K562 (cell line): ENCODE measurements around the gene ASIP. TPM values are rescaled to one million over a fixed set of nuclear protein-coding genes. Genes with fewer than 3 reads are reported as not detected.

Source experiments
- ARHGAP35 ChIP-seq: fragments of 450-650 bp; IDR thresholded peaks from 2 replicates; pipeline ENCODE4 v1.6.1; 2018; ENCODE audit not compliant: partially characterized antibody
- FOS ChIP-seq: IDR thresholded peaks from 3 replicates; pipeline ENCODE4 v1.6.1; 2011; ENCODE audit not compliant: insufficient read length; ENCODE audit errors: extremely low read depth
- FOXM1 ChIP-seq, 2 experiments: fragments of 450-650 bp in 1 of 2; sonication (generic) in 1 of 2; formaldehyde crosslinking in 1 of 2; IDR thresholded peaks; 2 replicates each; pipeline versions ENCODE4 v1.6.1 to v1.9.0; 2017 to 2022; ENCODE audit warnings: low read depth in 2 of 2, mild to moderate bottlenecking in 2 of 2, missing genetic modification reagents in 1 of 2, moderate library complexity in 1 of 2
- HDAC2 ChIP-seq: fragments of 450-650 bp; IDR thresholded peaks from 2 replicates; pipeline ENCODE4 v1.6.1; 2016; ENCODE audit warnings: mild to moderate bottlenecking
- HNRNPK ChIP-seq: fragments of 200-400 bp; formaldehyde crosslinking; IDR thresholded peaks from one replicate; pipeline ENCODE4 v1.6.1; 2018; ENCODE audit warnings: mild to moderate bottlenecking, low read depth, low read length; ENCODE audit not compliant: poor library complexity, severe bottlenecking
- IFI16 ChIP-seq: fragments of 250-450 bp; sonication (Bioruptor Pico); IDR thresholded peaks from 2 replicates; pipeline ENCODE4 v2.1.2; 2022; ENCODE audit warnings: mild to moderate bottlenecking, inconsistent platforms
- JUNB ChIP-seq: fragments of 450-650 bp; formaldehyde crosslinking; conservative IDR thresholded peaks from 2 replicates; pipeline ENCODE4 v1.4.0; 2020; ENCODE audit warnings: mild to moderate bottlenecking
- KDM5B ChIP-seq: fragments of 200-600 bp; sonication (generic); IDR thresholded peaks from 2 replicates; pipeline ENCODE4 v1.6.1; 2012; ENCODE audit warnings: low read depth, mild to moderate bottlenecking, moderate library complexity, low read length, control low read depth, inconsistent platforms; ENCODE audit not compliant: insufficient replicate concordance
- KLF10 ChIP-seq: fragments of 250-450 bp; sonication (Bioruptor Pico); IDR thresholded peaks from 2 replicates; pipeline ENCODE4 v1.6.1; 2021; ENCODE audit warnings: matching md5 sums
- NFYB ChIP-seq: IDR thresholded peaks from 2 replicates; pipeline ENCODE4 v1.6.1; 2011; ENCODE audit warnings: mild to moderate bottlenecking, moderate library complexity; ENCODE audit not compliant: insufficient read length; ENCODE audit errors: extremely low read depth
- PHTF2 ChIP-seq: fragments of 250-450 bp; sonication (Bioruptor Pico); IDR thresholded peaks from 2 replicates; pipeline ENCODE4 v1.5.0; 2021; ENCODE audit warnings: mild to moderate bottlenecking
- POLR2A ChIP-seq: fragments of 450-650 bp; conservative IDR thresholded peaks from 2 replicates; pipeline ENCODE4 v1.6.1; 2016
- PURB ChIP-seq: sonication (generic); formaldehyde crosslinking; IDR thresholded peaks from 2 replicates; pipeline ENCODE4 v1.9.0; 2021; ENCODE audit warnings: low read depth, mild to moderate bottlenecking, missing genetic modification reagents
- SMARCA4 ChIP-seq: fragments of 450-650 bp; IDR thresholded peaks from 2 replicates; pipeline ENCODE4 v1.6.1; 2016
- SRSF7 ChIP-seq: fragments of 200-400 bp; formaldehyde crosslinking; optimal IDR thresholded peaks from 2 replicates; pipeline ENCODE3; 2017; ENCODE audit warnings: mild to moderate bottlenecking, low read depth, low read length
- STAG1 ChIP-seq: sonication (generic); formaldehyde crosslinking; IDR thresholded peaks from 2 replicates; pipeline ENCODE4 v1.5.0; 2020; ENCODE audit warnings: missing genetic modification reagents, borderline replicate concordance
- TAF1 ChIP-seq: IDR thresholded peaks from 2 replicates; pipeline ENCODE4 v1.6.1; 2011; ENCODE audit warnings: mild to moderate bottlenecking, low read length, moderate library complexity; ENCODE audit not compliant: insufficient read depth, control insufficient read depth, severe bottlenecking; ENCODE audit errors: extremely low read depth
- TBP ChIP-seq: optimal IDR thresholded peaks from 2 replicates; pipeline ENCODE3; 2011; ENCODE audit warnings: low read depth, low read length, improper control_type of control experiment
- ZNF143 ChIP-seq: sonication (generic); formaldehyde crosslinking; IDR thresholded peaks from 2 replicates; pipeline ENCODE4 v1.9.0; 2022; ENCODE audit warnings: mild to moderate bottlenecking, missing genetic modification reagents
- ZNF212 ChIP-seq: fragments of 450-650 bp; formaldehyde crosslinking; IDR thresholded peaks from 2 replicates; pipeline ENCODE4 v1.4.0; 2020; ENCODE audit warnings: mild to moderate bottlenecking
- ZNF224 ChIP-seq: sonication (generic); formaldehyde crosslinking; IDR thresholded peaks from 2 replicates; pipeline ENCODE4 v1.8.0; 2022; ENCODE audit warnings: mild to moderate bottlenecking, missing genetic modification reagents
- ZNF445 ChIP-seq: fragments of 250-450 bp; sonication (Bioruptor Pico); IDR thresholded peaks from 2 replicates; pipeline ENCODE4 v1.4.0; 2020; ENCODE audit warnings: low read depth, mild to moderate bottlenecking, moderate library complexity
- ZNF589 ChIP-seq: fragments of 200-800 bp; sonication (Bioruptor generic); IDR thresholded peaks from 2 replicates; pipeline ENCODE4 v1.6.1; 2016; ENCODE audit warnings: low read depth, missing genetic modification characterization, missing compliant biosample characterization
- polyA plus RNA-seq, 8 experiments: library from polyadenylated mRNA; depleted of rRNA in 4 of 8; stranded (reverse) in 5 of 8; unstranded in 3 of 8; fragments of >200 nt; fragmentation: Nextera tagmentation in 2 of 8; fragmentation: Illumina TruSeq in 1 of 8; extraction: Ambion mirVana in 2 of 8; extraction: Trizol in 1 of 8; gene quantifications; 2 replicates each; pipeline versions ENCODE4 v1.2.1 to v1.2.3, GENCODE V29; 2011 to 2014; ENCODE audit warnings: inconsistent platforms in 1 of 8, missing spikeins in 1 of 8
- total RNA-seq, 7 experiments: library from RNA; depleted of rRNA in 6 of 7; stranded (reverse); fragments of >200 nt in 6 of 7; fragmentation: Illumina TruSeq in 2 of 7; extraction: Trizol in 2 of 7; gene quantifications; 2 replicates each; pipeline versions ENCODE4 v1.2.1 to v1.2.3, GENCODE V29; 2011 to 2021; ENCODE audit warnings: low replicate concordance in 1 of 7
- TF ChIP-seq, protein P1 (sequence below): fragments of 250-450 bp; sonication (Bioruptor Pico); IDR thresholded peaks from 2 replicates; pipeline ENCODE4 v1.5.0; 2022; ENCODE audit warnings: mild to moderate bottlenecking
- TF ChIP-seq, protein P2 (sequence below): sonication (generic); formaldehyde crosslinking; IDR thresholded peaks from 2 replicates; pipeline ENCODE4 v1.5.0; 2020; ENCODE audit warnings: missing genetic modification reagents
- TF ChIP-seq, protein P3 (sequence below): fragments of 450-650 bp; IDR thresholded peaks from 2 replicates; pipeline ENCODE4 v1.6.1; 2014; ENCODE audit warnings: low read depth, mild to moderate bottlenecking, moderate library complexity, borderline replicate concordance

Gene ASIP
- total and polyA plus RNA-seq, 9 of the 15 experiments (the other 6 are each of a cell fraction or from before 2014, with no cell fraction given), result not detected

DNA sequence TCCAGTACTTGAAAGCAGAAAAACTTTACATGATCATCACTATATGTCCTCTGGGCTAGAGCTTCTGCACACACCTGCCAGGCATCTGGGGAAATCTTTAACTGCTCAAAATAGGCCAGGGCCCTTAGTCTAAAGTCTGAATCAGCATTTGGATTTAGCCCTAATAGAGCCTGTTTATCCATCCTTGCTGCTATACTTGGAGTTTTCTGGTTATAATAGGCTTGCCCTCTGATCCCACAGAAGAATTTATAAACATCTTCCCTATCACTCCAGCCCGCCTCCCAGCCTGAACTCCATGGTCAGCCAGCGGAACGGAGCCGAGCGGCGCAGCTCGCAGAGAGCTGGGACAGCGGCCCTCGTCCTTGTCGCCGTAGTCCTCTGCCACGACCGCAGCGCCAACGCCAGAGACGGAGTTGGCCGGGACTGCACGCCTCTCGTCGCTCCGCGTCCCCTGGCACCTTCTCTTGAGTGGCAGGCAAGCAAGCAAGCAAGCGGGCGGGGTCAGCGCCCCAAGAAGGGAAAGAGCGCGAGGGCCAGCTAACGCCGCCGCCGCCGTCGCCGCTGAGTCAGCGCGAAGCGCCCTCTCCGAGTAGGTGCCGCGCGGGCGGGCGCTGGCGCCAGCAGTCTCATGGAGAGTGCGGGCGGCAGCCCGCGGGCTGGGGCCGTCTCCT, 25.4 kb upstream of the ASIP start (continued):
- TF ChIP-seq, protein P1, sequence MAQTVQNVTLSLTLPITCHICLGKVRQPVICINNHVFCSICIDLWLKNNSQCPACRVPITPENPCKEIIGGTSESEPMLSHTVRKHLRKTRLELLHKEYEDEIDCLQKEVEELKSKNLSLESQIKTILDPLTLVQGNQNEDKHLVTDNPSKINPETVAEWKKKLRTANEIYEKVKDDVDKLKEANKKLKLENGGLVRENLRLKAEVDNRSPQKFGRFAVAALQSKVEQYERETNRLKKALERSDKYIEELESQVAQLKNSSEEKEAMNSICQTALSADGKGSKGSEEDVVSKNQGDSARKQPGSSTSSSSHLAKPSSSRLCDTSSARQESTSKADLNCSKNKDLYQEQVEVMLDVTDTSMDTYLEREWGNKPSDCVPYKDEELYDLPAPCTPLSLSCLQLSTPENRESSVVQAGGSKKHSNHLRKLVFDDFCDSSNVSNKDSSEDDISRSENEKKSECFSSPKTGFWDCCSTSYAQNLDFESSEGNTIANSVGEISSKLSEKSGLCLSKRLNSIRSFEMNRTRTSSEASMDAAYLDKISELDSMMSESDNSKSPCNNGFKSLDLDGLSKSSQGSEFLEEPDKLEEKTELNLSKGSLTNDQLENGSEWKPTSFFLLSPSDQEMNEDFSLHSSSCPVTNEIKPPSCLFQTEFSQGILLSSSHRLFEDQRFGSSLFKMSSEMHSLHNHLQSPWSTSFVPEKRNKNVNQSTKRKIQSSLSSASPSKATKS (CRISPR knock-in tag), result no peak
- no peak for TF ChIP-seq KLF10 (CRISPR knock-in tag)
- TF ChIP-seq ZNF143 (CRISPR knock-in tag), result no peak
- TF ChIP-seq ARHGAP35, result no peak
- no peak for TF ChIP-seq ZNF212 (CRISPR knock-in tag)
- no peak for TF ChIP-seq ZNF445 (CRISPR knock-in tag)
- TF ChIP-seq, protein P2, sequence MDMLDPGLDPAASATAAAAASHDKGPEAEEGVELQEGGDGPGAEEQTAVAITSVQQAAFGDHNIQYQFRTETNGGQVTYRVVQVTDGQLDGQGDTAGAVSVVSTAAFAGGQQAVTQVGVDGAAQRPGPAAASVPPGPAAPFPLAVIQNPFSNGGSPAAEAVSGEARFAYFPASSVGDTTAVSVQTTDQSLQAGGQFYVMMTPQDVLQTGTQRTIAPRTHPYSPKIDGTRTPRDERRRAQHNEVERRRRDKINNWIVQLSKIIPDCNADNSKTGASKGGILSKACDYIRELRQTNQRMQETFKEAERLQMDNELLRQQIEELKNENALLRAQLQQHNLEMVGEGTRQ, result no peak
- no peak for TF ChIP-seq FOS
- TF ChIP-seq JUNB (CRISPR knock-in tag), result no peak
- TF ChIP-seq HNRNPK, result no peak
- no peak for TF ChIP-seq HDAC2
- no peak for TF ChIP-seq PHTF2 (CRISPR knock-in tag)
- TF ChIP-seq, protein P3, sequence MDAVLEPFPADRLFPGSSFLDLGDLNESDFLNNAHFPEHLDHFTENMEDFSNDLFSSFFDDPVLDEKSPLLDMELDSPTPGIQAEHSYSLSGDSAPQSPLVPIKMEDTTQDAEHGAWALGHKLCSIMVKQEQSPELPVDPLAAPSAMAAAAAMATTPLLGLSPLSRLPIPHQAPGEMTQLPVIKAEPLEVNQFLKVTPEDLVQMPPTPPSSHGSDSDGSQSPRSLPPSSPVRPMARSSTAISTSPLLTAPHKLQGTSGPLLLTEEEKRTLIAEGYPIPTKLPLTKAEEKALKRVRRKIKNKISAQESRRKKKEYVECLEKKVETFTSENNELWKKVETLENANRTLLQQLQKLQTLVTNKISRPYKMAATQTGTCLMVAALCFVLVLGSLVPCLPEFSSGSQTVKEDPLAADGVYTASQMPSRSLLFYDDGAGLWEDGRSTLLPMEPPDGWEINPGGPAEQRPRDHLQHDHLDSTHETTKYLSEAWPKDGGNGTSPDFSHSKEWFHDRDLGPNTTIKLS, result peak; percentile 43; the same call in 1 of the 2 replicates
- no peak for TF ChIP-seq STAG1 (CRISPR knock-in tag)
- peak; percentile 70 for TF ChIP-seq POLR2A
- TF ChIP-seq PURB (CRISPR knock-in tag), result no peak
- no peak for TF ChIP-seq FOXM1 (IDR thresholded peaks at IDR 0.05; ENCODE audit: low read depth)
- TF ChIP-seq FOXM1 (CRISPR knock-in tag; IDR thresholded peaks at IDR 0.05; ENCODE audit: low read depth), result no peak
- no peak for TF ChIP-seq NFYB
- no peak for TF ChIP-seq ZNF224
- TF ChIP-seq KDM5B, result peak; percentile 60
- TF ChIP-seq TBP, result peak; percentile 26
- TF ChIP-seq ZNF589 (CRISPR knock-in tag), result no peak
- no peak for TF ChIP-seq IFI16
- no peak for TF ChIP-seq SRSF7
- no peak for TF ChIP-seq SMARCA4
- TF ChIP-seq TAF1, result peak; percentile 44
